ENCODE measurements around the gene HYAL1.

DNA sequence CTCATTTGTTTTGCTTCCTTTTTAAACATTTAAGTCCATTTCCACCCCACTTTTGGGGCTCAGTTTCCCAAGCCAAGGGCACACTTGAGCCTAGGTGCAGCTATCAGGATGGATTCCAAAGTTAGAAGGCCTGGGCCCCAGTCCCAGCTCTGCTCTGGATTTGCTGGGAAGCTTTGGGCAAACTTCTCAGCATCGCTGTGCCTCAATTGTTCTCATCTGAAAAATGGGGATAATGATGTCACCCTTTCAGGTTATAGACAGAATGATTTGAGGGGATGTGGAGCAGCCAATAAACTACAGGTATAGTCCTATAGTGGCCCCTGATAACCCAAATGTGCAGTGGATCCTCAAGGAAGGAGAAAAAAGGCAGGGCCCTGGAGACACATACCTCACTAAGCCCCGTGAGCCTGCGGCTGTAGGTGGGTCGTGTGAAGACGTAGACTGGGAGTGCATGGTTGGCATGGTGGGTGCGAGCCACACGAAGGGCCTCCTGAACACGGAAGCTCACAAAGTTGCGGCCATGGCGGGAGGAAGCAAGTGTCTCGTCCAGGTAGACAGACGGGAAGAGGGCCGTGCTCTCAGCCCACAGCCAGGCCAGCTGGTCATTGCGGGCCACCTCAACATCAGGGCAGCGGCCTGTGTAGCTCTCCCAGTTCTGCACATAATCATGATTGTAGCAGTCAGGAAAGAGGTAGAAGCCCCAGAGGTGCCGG is 16.0 kb upstream of the HYAL1 start:
- TF ChIP-seq, protein P1, sequence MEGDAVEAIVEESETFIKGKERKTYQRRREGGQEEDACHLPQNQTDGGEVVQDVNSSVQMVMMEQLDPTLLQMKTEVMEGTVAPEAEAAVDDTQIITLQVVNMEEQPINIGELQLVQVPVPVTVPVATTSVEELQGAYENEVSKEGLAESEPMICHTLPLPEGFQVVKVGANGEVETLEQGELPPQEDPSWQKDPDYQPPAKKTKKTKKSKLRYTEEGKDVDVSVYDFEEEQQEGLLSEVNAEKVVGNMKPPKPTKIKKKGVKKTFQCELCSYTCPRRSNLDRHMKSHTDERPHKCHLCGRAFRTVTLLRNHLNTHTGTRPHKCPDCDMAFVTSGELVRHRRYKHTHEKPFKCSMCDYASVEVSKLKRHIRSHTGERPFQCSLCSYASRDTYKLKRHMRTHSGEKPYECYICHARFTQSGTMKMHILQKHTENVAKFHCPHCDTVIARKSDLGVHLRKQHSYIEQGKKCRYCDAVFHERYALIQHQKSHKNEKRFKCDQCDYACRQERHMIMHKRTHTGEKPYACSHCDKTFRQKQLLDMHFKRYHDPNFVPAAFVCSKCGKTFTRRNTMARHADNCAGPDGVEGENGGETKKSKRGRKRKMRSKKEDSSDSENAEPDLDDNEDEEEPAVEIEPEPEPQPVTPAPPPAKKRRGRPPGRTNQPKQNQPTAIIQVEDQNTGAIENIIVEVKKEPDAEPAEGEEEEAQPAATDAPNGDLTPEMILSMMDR (conservative IDR thresholded peaks at IDR 0.05; ENCODE audit: low read depth, low read length), result no peak
- no peak for TF ChIP-seq EZH2 (IDR thresholded peaks at IDR 0.05; ENCODE audit: borderline replicate concordance, low read depth, low read length, poor library complexity, severe bottlenecking)

Measured in A673 (cell line).